CD4-positive, alpha-beta T cell treated with Interferon gamma for 1 hour (primary cell): ENCODE measurements around the gene CRYBG1.
"Not testable (repeated sequence)": the region's sequence is repeated elsewhere in the genome, so short reads cannot be mapped to it uniquely, and the experiment has no call there.

Experiments
- DNase-seq: peaks from one replicate; pipeline ENCODE4 v3.0.0-alpha.2; 2020

CRYBG1 gene

GRCh38 chr6:106528521-106528920 lies 168.0 kb downstream of the CRYBG1 start:
- DNase-seq, result no peak

DNA sequence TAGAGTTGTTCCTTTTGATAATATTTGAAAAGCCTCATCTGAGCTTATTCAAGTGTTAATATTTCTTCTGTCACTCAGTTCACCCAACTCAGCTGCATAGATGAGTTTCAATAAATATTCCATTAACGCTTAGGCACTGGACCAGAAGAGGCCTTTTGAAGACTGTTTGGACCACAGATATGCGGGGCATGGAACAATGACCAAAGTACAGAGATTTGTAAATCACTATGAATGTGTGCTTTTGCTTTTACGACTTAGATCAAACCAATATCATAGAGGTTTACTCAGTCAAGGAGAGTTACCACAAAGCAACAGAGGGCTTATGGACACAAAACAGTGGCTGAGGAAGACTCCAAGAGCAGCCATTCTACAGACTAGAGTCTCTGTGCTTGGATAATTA lies 168.9 kb downstream of the CRYBG1 start:
- no peak for DNase-seq

GRCh38 chr6:106530026-106530425 lies 169.5 kb downstream of the CRYBG1 start:
- DNase-seq, result no peak

GRCh38 chr6:106530502-106530901 lies 170.0 kb downstream of the CRYBG1 start:
- DNase-seq, result no peak

GRCh38 chr6:106533054-106533453 lies 172.5 kb downstream of the CRYBG1 start:
- no peak for DNase-seq

- no peak for DNase-seq
These were observed 173.5 kb downstream of the CRYBG1 start for GRCh38 chr6:106534004-106534403.

- DNase-seq, result no peak
These were observed 174.1 kb downstream of the CRYBG1 start for GRCh38 chr6:106534564-106534982.

DNA sequence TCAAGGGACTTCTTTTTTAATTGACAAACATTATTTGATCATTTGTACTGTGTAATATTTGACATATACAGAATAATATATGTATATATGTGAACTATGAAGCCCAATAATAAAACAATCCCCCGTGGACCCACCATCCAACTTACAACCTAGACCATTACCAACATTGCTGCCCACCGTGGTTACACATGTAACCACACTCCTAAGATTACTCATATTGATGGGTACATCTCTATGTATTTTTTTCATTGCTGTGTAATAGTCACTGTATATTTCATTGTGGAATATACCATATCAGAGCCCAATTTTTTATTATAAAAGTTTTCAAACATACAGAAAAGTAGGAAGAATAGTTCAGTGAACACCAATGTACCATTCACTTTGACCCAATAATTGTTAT lies 174.5 kb downstream of the CRYBG1 start:
- DNase-seq, result no peak

- DNase-seq, result no peak
These were observed 175.8 kb downstream of the CRYBG1 start for GRCh38 chr6:106536357-106536756.

GRCh38 chr6:106536851-106537250 lies 176.3 kb downstream of the CRYBG1 start:
- DNase-seq, result no peak

DNA sequence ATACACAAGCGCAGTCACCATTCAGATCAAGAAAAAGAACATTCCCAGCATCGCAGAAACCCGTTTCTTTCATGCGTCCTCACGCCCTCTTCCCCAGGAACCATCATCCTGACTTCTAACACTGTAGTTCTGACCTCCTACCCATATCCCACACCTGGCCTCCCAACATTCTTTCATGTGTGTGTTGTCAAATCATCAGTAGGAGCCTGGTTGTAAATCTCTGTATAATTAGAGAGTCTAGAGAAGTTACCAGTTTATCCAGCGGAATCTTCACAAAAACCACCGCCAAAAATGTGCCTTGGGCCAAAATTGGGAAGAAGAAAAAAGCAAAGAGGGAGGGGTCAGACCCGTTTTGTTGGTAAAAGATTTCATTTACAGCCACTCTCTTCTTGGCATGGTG lies 177.1 kb downstream of the CRYBG1 start:
- DNase-seq, result no peak

- peak; percentile 13 for DNase-seq
These were observed 177.6 kb downstream of the CRYBG1 start for GRCh38 chr6:106538145-106538544.

GRCh38 chr6:106539936-106540335 lies 179.4 kb downstream of the CRYBG1 start:
- DNase-seq, result peak; percentile 6

DNA sequence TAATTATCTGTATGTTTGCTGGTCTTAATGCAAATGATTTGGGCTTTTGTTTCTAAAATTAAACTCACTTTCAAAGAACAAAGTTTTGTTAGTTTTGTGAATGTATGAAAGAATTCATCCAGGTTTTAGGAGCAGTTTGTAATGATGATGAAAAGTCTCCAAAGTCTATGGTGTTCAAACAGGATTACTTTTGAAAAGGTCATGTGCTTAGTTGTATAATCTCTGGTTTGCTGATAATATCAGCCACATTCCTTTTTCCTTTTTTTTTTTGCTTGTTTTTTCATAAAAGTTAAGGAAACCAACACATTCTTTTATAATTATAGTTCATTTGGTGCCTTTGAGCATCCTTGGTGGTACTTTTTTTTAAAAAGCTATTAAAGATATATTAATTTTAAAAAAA lies 179.9 kb downstream of the CRYBG1 start:
- DNase-seq, result no peak

DNA sequence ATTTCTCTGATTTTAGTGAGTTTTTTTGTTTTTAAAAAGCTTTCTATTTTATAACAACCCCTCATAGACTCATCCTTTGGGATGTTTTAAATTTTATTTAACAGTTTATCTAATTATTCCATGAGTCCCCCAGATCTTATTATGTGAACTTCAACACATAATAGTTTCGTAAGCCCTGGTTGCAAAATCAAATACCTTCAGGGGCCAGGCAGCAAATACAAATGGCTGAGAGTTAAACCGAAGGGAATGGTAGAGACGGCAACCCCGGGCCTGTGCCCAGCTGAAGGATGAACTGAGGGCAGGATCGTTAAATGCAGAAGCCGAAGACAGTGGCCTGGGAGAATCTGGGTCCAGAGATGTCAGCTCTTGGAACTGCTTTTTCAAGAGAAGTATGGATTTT lies 180.4 kb downstream of the CRYBG1 start:
- DNase-seq, result no peak

GRCh38 chr6:106546261-106546690 lies 185.8 kb downstream of the CRYBG1 start:
- DNase-seq, result no peak

- DNase-seq, result peak; percentile 14
These were observed 186.3 kb downstream of the CRYBG1 start for GRCh38 chr6:106546691-106547414.

DNA sequence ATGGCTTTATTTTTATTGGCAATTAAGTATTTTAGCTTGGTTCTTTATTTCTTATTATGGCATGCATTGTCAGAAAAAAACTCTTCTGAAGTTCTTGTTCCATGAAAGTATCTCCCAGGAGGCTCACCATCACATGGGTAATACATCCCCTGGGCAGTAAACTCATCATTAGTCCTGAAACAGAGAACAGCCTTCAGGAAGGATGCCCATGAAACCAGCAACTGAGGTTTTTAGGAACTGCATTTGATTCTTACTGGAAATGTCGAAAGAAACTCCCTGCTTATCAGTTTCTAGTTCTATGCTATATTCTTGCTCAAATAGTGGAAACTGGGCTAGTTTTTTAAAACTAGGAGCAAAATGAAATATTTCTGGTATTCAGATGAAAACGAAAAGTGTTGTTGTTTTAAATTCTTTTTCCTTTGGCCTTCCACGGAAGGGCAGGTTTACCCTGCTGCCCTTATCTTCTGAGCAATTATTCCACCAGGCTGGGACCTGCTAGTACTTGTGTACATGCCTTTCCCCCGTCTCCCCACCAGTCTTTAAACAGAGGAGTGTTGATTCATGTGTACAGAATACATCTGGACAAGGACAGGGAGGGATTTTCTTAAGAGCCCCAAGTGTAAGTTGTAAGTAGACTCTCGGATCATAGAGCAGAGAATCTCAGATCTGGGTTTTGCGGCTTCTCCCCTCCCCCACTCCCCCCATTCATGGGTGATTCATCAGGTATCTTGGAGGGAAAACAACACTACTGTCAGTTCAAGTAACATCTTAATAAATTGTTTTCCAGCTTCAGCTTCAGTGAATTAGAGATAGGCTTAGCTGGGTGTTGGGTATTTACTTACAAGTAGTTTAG lies 187.3 kb downstream of the CRYBG1 start:
- no peak for DNase-seq

DNA sequence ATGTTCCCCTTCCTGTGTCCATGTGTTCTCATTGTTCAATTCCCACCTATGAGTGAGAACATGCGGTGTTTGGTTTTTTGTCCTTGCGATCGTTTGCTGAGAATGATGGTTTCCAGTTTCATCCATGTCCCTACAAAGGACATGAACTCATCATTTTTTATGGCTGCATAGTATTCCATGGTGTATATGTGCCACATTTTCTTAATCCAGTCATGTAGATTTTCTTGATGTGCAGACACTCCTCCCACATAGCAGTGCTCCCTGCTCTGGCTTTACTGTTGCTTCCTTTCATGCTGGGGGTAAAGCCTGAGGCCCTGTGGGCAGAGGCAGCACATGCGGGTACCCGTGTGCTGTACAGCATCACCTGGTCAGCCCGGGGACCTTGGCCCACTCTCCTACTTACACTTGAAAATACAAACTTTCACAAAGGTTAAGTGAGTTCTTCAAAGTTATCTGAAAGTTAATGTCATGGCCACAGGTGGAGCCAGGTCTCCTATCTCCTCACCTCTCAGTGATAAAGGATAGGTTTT lies 188.5 kb downstream of the CRYBG1 start:
- not testable (repeated sequence) for DNase-seq

GRCh38 chr6:106549521-106549920 lies 189.0 kb downstream of the CRYBG1 start:
- no peak for DNase-seq

DNA sequence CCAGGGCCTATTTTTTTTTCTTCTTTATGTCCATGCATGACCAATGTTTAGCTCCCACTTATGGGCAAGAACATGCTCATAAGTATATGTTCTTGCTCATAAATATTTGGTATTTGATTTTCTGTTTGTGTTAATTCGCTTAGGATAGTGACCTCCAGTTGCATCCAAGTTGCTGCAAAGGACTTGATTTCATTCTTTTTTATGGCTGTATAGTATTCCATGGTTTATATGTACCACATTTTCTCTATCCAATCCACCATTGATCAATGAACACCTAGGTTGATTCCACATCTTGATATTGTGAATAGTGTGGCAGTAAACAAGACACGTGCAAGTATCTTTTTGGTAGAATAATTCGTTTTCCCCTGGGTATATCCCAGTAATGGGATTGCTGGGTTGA lies 190.6 kb downstream of the CRYBG1 start:
- DNase-seq, result no peak

DNA sequence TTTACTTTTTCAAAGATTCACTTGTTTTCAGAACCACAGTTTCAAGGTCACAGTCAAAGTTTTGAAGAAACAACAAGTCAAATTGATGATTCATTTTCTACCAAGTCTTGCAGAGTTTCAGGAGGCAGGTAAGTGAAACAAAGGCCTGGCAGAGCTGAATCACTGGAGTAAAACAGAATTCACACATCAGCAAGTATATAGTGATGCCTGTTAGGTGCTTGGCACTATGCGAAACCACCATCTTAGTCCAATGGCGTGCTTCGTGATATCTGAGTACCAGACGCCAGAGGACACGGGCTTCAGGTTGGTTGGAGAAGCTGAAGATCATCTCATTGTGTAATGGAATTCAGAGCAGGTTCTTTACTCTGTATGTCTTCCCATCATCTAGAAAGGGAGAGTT lies 192.9 kb downstream of the CRYBG1 start:
- DNase-seq, result no peak

DNA sequence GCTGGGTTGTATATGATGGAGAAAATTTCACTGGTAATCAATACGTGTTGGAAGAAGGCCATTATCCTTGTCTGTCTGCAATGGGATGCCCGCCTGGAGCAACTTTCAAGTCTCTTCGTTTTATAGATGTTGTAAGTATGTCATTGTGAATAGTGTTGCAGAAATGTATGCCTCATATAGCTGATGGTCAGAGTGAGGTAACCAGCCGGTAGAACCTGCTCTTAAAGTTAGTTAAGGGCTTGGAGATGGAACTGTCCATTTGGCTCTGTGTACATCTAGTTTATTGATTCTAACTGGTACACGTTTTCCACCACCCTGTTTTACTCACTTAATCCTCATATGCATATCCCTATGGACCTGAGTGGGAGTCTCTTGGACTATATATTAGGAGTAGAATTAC lies 195.2 kb downstream of the CRYBG1 start:
- no peak for DNase-seq

DNA sequence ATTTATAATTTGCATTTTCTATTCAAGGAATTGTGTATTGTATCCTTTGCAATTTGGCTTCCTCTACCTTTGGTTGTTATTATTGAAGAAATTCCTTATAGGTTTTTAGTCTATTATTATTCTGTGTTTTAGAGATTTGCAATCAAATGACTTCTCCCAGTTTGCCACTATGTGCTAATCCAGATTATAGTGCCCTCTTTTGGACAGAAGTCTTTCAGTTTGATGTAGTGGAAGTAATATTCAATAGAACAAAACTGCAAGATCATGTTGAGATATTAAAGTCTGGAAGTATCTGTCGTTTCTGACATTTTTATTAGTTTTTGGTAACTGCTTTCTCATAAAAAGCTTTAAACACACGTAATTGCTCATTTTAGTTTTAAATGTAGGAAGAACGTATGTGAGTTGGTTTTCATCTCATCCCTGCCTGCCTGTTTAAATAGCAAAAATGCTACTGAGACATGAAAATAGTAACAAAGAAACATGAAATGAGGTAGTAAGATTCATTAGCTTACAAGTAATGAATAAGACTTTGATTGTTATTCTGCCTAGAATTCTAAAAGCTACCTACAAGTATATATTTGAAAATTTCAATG lies 195.9 kb downstream of the CRYBG1 start:
- DNase-seq, result no peak
